ENCODE results near the gene GPR183. TPM values are rescaled to one million over a fixed set of nuclear protein-coding genes. Genes with fewer than 3 reads are reported as not detected.

GPR183 gene
- total RNA-seq, 1 experiment from 2014 or later, result 0.15 TPM

DNA sequence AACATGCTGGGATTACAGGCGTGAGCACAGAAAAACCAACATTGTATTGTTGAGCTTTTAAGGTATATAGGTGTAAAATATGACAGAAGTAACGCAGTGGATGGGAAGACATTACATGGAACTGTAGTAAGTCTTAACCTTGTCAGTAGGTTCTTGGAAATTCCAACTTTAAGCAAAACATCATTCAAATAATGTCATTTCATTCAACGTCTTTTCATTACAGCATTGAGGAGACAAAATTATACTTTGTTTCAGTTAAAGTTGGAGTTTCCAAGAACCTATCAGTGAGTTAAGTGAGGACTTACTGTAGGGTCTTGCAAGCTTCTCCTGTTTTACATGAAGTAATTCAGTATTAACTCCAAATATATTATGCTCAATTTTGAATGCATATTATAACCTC is 27.0 kb upstream of the GPR183 start:
- Histone ChIP-seq H3K27ac (ENCODE audit: low read length) (no peak overlapping the region), H3K36me3 (ENCODE audit: control insufficient read depth, insufficient read depth, low read length) (no peaks in the 10 kb centered on the region), H3K27me3 (ENCODE audit: control insufficient read depth, insufficient read depth, low read length) (no peaks in the 10 kb centered on the region), H3K9me3 (ENCODE audit: control insufficient read depth, insufficient read depth, low read depth, low read length) (no peaks in the 10 kb centered on the region), H3K4me3 (ENCODE audit: low read depth in 2 of 2, low read length in 2 of 2) (no peak overlapping the region), H3K4me1 (ENCODE audit: control insufficient read depth, insufficient read depth, low read length) (no peaks in the 10 kb centered on the region)
- ChIA-PET CTCF (no interaction called here), POLR2A (no interaction called here)
- ATAC-seq (no peak), DNase-seq (ENCODE audit: low read depth, low spot score) (no peak)
- intact Hi-C loops (cut with micrococcal nuclease; ENCODE audit: unreplicated experiment), result no loop called here
- in situ Hi-C loops (cut with HindIII; ENCODE audit: low pct_unique_long_range_greater_than_20kb, low sequenced_read_pairs), result no loop called here
- no peak for TF ChIP-seq TCF7L2 (IDR thresholded peaks at IDR 0.05; ENCODE audit: low read depth, low read length)
- no TSS peak for BruUV-seq (replicated peaks)

DNA sequence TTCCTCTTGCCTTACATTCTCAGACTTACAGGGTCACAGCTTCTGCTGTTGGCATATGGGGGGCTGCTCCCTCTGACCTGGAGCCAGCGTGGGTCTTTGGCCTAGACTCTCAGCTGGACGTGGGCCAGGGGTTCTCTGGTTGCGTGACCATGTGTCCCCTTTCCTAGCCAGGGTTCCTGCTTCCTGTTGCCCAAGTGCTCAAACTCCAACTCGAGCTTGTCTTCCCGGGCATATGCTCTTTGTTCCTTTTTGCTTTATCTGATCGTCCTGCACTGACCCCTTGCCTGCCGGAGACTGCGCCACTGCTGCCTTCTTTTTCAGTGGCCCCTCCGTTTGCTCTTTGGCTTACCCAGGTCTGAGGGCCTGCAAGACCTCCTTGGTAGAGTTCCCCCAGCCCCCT is 25.3 kb upstream of the GPR183 start:
- Histone ChIP-seq H3K27ac (ENCODE audit: low read length) (no peak overlapping the region), H3K4me3 (ENCODE audit: low read depth in 2 of 2, low read length in 2 of 2) (no peak overlapping the region), H3K9me3 (ENCODE audit: control insufficient read depth, insufficient read depth, low read depth, low read length) (no peaks in the 10 kb centered on the region), H3K36me3 (ENCODE audit: control insufficient read depth, insufficient read depth, low read length) (no peaks in the 10 kb centered on the region), H3K4me1 (ENCODE audit: control insufficient read depth, insufficient read depth, low read length) (no peaks in the 10 kb centered on the region), H3K27me3 (ENCODE audit: control insufficient read depth, insufficient read depth, low read length) (no peaks in the 10 kb centered on the region)
- in situ Hi-C loops (cut with HindIII; ENCODE audit: low pct_unique_long_range_greater_than_20kb, low sequenced_read_pairs) (no loop called here), intact Hi-C loops (cut with micrococcal nuclease; ENCODE audit: unreplicated experiment) (no loop called here)
- ChIA-PET CTCF (no interaction called here), POLR2A (no interaction called here)
- ATAC-seq, result no peak
- BruUV-seq (replicated peaks), result no TSS peak
- TF ChIP-seq SIN3A (IDR thresholded peaks at IDR 0.05; ENCODE audit: borderline replicate concordance, insufficient read depth, low read depth, low read length) (no peak), TCF7L2 (IDR thresholded peaks at IDR 0.05; ENCODE audit: low read depth, low read length) (no peak), POLR2AphosphoS5 (IDR thresholded peaks at IDR 0.05; ENCODE audit: low read depth, low read length) (no peak)
- TF ChIP-seq, protein P1, sequence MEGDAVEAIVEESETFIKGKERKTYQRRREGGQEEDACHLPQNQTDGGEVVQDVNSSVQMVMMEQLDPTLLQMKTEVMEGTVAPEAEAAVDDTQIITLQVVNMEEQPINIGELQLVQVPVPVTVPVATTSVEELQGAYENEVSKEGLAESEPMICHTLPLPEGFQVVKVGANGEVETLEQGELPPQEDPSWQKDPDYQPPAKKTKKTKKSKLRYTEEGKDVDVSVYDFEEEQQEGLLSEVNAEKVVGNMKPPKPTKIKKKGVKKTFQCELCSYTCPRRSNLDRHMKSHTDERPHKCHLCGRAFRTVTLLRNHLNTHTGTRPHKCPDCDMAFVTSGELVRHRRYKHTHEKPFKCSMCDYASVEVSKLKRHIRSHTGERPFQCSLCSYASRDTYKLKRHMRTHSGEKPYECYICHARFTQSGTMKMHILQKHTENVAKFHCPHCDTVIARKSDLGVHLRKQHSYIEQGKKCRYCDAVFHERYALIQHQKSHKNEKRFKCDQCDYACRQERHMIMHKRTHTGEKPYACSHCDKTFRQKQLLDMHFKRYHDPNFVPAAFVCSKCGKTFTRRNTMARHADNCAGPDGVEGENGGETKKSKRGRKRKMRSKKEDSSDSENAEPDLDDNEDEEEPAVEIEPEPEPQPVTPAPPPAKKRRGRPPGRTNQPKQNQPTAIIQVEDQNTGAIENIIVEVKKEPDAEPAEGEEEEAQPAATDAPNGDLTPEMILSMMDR (IDR thresholded peaks at IDR 0.05), result no peak
- TF ChIP-seq, protein P2, sequence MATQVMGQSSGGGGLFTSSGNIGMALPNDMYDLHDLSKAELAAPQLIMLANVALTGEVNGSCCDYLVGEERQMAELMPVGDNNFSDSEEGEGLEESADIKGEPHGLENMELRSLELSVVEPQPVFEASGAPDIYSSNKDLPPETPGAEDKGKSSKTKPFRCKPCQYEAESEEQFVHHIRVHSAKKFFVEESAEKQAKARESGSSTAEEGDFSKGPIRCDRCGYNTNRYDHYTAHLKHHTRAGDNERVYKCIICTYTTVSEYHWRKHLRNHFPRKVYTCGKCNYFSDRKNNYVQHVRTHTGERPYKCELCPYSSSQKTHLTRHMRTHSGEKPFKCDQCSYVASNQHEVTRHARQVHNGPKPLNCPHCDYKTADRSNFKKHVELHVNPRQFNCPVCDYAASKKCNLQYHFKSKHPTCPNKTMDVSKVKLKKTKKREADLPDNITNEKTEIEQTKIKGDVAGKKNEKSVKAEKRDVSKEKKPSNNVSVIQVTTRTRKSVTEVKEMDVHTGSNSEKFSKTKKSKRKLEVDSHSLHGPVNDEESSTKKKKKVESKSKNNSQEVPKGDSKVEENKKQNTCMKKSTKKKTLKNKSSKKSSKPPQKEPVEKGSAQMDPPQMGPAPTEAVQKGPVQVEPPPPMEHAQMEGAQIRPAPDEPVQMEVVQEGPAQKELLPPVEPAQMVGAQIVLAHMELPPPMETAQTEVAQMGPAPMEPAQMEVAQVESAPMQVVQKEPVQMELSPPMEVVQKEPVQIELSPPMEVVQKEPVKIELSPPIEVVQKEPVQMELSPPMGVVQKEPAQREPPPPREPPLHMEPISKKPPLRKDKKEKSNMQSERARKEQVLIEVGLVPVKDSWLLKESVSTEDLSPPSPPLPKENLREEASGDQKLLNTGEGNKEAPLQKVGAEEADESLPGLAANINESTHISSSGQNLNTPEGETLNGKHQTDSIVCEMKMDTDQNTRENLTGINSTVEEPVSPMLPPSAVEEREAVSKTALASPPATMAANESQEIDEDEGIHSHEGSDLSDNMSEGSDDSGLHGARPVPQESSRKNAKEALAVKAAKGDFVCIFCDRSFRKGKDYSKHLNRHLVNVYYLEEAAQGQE (IDR thresholded peaks at IDR 0.05; ENCODE audit: insufficient read depth in 1 of 2, low read depth in 2 of 2, low read length in 1 of 2), result no peak
- DNase-seq (ENCODE audit: low read depth, low spot score), result no peak

DNA sequence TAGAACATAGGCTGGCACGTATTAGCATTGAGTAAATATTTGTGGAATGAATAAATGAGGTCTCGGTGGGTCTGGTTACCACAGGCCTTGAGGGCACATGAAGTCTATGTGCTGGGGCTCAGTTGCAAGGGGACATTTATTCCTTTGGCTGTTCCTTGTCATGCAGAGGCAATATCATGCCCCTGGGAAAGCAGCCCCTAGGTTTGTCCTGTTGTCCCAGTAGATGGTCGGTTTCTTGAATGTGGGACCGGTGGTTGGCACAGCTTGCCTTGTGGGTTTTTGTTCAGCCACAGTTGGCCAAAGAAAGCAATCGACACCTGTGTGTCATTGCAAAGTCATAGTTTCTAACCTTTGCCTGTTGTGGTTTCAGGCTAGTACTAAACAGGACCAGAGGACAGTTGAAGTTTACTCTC is 24.7 kb upstream of the GPR183 start:
- no TSS peak for BruUV-seq (replicated peaks)
- Histone ChIP-seq H3K4me3 (ENCODE audit: low read depth in 2 of 2, low read length in 2 of 2) (no peak overlapping the region), H3K36me3 (ENCODE audit: control insufficient read depth, insufficient read depth, low read length) (no peaks in the 10 kb centered on the region), H3K9me3 (ENCODE audit: control insufficient read depth, insufficient read depth, low read depth, low read length) (no peaks in the 10 kb centered on the region), H3K27ac (ENCODE audit: low read length) (no peak overlapping the region), H3K27me3 (ENCODE audit: control insufficient read depth, insufficient read depth, low read length) (no peaks in the 10 kb centered on the region), H3K4me1 (ENCODE audit: control insufficient read depth, insufficient read depth, low read length) (no peaks in the 10 kb centered on the region)
- intact Hi-C loops (cut with micrococcal nuclease; ENCODE audit: unreplicated experiment), result no loop called here
- ATAC-seq, result no peak
- POLR2A ChIA-PET, result no interaction called here
- TF ChIP-seq TCF7L2 (IDR thresholded peaks at IDR 0.05; ENCODE audit: low read depth, low read length), result no peak
- TF ChIP-seq, protein P2 (IDR thresholded peaks at IDR 0.05; ENCODE audit: insufficient read depth in 1 of 2, low read depth in 2 of 2, low read length in 1 of 2), result no peak
- TF ChIP-seq, protein P1 (IDR thresholded peaks at IDR 0.05), result no peak
- TF ChIP-seq POLR2AphosphoS5 (IDR thresholded peaks at IDR 0.05; ENCODE audit: low read depth, low read length), result no peak
- TF ChIP-seq SIN3A (IDR thresholded peaks at IDR 0.05; ENCODE audit: borderline replicate concordance, insufficient read depth, low read depth, low read length), result no peak
- in situ Hi-C loops (cut with HindIII; ENCODE audit: low pct_unique_long_range_greater_than_20kb, low sequenced_read_pairs), result no loop called here
- DNase-seq (ENCODE audit: low read depth, low spot score), result no peak
- CTCF ChIA-PET, result no interaction called here

Measured in Panc1 (cell line).